Left forelimb (tissue), 1 donor: Measurements from ENCODE around the gene PEPD.
"Not testable (repeated sequence)": the region's sequence is repeated elsewhere in the genome, so short reads cannot be mapped to it uniquely, and the experiment has no call there.

Source experiments
- DNase-seq: peaks from one replicate; pipeline ENCODE4 v3.0.0-alpha.2; 2018; ENCODE audit warnings: low spot score

PEPD gene

DNA sequence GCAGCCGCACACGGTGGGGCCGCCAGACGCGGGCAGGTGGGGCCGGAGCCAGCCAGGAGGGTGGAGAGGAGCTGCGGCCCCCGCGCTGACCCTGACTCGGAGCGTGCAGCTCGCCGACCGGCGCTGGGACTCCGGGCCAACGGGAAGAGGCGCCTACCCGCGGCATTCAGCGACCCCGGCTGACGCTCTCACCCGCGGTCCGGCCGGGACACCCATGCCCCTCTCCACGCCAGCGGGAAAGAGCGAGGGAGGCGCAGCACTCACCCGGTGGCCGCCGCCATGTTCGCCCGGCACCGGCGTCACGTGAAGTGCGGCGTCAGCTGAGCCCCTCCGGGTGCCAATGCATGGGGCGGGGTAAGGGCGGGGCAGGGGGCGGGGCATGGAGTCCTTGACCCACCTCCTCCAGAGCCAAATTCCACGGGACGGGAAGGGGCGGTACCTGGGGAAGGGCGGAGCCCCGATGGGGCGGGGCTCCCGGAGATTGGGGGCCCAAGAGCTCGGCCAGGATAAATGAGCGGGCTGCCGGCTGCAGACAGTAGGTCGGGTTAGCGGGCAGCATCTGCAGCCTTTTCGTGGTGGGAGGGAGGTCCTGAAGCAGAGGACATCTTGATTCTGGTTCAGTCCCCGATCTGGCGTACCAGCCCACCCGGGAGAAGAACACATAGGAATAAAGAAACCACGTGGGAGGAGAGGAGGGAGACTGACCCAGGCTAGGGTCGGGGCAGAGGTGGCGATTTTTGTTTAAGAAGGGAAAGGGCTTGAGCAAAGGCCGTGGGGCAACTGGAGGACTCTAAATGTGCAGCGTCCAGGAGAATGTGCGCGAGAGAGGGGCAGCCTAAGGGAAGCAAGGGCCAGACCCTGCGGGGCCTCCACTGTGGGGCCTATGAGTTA is at the start of gene PEPD:
PEPD (minus strand) TSS at position 312 of the 891 bp plus-strand sequence; CDS start at position 281, 31 bp downstream.
- peak; percentile 98 for DNase-seq

DNA sequence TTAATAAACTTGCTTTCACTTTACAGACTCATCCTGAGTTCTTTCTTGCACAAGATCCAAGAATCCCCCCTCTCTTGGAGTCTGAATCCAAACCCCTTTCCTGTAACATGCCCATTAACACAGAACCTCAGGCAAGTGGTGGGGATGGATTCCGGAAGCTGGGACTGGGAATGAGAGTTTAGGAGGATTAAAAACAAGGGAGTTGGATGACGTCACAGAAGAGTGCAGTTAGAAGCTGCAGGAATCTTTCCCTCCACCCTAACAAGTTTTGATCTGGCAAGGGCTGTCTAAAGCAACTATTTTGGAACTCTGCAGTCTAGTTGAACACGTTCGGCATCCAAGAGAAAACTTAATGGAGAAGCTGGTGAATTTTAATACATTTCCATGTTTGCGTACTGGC is 48.2 kb upstream of the PEPD start:
- DNase-seq: no peak

DNA sequence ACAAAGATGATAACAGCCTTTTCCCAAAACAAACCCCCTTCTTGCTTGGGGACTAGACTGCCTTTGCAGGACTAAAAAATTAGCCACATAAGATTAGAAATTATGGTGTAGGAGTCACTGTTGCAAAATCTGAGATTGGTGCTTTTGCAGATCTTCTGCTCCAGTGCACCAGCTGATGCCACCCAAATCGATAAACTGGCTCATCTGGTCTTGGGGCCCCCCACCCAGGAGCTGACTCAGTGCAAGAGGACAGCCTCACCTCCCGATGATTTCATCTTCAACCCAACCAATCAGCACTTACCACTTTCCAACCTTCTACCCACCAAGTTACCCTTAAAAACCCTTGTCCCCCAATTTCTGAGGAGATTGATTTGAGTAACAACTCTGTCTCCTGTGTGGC is 47.1 kb upstream of the PEPD start:
- no peak for DNase-seq

DNA sequence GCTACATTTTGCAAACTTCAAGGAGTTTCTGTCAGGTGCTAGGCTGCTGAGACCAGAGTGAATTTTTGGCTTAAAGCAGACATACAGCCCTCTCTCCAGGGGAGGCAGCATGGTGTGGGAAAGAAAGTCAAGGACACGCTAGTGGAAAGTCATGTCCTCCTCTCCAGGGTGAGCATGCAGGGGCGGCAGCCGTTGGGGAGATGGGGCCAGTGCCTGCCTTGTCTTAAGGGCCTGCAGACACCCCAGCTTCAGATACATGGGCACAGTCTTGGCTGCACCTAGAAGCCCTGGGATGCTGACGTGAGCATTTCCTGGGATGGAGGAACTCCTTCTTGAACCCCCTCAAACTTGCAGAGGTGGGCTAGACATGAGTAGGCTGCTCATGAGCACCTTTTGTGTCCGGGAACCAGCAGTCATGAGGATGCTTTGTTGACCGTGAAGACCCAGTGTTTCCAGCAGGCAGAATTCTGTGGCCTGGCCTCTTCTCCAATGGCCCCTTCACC is 43.3 kb upstream of the PEPD start:
- peak; percentile 5 for DNase-seq

DNA sequence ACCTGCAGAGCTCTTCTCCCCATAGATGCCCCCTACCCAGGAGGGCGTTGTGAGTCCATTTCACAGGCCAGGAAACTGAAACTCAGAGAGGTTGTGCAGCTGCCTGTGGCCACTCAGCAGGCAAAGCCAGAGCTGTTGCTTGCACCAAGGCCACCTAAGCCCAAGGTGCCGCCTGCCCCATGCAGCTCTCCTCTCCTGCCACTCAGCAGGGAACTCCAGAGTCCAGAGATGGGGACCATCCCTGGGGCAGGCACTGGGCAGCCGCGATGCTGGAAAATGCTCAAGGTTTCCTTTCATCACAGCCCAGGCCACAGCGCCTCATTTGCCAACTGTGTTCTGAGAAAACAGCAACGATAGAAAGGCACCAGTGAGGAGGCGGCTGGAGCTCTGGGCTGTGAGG is 41.0 kb upstream of the PEPD start:
- peak; percentile 33 for DNase-seq

DNA sequence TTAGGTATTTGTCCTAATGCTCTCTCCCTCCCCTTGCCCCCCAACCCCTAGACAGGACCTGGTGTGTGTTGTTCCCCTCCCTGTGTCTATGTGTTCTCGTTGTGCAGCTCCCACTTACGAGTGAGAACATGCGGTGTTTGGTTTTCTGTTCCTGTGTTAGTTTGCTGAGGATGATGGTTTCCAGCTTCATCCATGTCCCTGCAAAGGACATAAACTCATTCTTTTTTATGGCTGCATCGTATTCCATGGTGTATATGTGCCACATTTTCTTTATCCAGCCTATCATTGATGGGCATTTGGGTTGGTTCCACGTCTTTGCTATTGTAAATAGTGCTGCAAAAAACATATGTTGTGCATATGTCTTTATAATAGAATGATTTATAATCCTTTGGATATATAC is 40.1 kb upstream of the PEPD start:
- not testable (repeated sequence) for DNase-seq

DNA sequence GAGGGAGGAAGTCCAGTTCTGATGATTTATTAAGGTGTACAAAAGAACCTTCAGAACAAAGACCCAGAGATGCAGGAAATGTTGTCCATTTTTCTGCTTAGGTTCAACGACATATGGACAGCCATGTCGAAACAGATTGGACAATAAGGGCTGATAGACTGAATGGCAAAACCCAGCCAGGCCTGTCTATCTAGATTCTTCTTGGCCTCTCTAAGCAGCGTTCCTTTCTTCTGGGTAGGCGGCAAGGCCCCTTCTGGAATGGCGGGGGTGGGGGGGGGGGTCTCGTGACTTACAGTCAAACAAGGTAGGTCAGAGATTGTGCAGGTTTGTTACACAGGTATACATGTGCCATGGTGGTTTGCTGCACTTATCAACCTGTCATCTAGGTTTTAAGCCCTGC is 39.7 kb upstream of the PEPD start:
- peak; percentile 3 for DNase-seq

DNA sequence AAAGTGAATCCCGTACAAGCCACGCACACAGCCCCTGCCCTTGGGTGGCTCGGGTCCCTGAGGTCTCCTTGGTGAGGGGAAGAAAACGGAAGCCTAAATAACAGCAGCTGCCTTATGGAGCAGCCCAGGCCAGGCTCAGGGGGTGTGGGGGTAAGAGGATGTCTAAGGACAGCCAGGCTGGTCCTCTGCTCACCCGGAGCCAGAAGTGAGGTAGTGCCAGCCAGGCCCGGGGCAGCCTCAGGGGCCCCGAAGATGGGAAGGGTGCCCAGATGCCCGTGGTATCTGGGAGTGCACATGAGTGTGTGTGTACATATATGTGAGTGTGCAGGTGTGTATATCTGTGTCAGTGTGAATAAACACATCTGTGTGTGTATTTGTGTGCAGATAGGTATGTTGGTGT is 38.4 kb upstream of the PEPD start:
- peak; percentile 36 for DNase-seq

DNA sequence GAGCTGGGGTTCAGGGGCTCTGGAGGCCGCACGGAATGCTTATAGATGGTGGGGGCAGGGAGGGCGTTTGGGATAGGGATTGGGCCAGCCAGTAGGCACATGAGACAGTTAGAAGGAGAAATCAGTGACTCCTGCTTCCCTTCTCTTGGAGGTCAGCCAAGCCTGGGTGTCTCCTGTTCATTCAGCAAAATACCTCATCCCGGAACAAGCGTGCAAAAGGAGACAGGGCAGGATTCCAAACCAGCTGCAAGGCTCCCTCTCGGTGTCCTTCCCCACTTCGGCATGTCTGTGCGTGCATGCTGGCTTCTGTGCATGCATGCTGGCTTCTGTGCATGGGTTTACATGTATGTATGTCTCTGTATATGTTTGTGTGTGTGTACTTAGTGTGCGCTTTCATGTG is 37.3 kb upstream of the PEPD start:
- DNase-seq: peak; percentile 71

DNA sequence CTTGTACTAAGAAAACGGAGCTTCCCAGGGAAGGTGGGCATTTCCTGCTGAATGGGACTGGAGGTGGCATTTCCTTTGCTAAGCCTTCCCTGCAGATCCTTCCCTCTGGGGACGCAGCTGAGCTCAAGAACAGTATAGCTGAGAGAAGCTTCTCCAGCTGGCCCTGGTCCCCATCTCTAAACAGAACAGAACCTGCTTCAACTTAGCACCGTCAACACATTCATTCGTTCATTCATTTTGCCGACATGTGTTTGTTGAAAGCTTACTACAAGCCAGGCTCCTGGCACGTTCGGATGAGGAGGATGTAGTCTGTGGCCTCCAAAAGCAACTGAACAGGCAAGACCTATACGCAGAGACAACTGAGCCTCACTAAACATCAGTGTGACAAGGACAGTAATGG is 36.6 kb upstream of the PEPD start:
- no peak for DNase-seq

DNA sequence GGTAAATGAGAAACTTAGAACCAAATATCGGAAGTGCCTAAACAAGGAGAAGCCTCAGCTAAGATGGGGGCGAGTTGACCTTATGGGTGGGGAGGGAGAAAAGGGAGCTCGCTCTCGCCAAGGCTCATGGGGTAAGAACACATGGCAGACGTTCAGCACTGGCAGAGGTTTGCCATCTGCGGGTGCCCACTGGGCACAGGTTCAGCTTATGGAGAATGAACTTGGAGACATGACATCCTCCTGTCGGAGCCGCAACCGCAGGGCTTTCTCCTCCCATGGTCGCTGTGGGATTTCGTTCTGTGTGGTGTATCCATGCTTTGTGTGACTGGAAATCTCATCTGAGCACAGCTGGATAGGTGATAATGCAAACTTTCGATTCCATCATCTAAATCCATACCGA is 36.1 kb upstream of the PEPD start:
- peak; percentile 61 for DNase-seq

DNA sequence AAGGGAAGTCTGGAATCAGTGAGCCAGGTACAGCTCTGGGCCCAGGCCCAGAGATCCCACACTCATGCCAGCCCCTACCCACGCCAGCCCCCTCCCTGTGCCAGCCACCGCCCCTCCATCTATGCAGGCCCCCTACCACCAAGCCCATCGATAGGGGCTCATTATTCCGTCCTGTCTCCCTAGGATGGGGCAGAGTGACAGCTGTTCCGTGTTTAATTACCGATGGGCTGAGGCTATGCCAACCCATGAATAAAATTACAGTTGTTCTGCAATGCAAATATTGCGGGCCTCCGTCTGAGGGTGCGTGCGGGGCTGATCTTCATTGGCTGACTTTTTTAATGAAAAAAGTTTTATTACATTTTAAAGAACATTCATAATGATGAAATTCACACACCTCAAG is 35.6 kb upstream of the PEPD start:
- DNase-seq: peak; percentile 38

DNA sequence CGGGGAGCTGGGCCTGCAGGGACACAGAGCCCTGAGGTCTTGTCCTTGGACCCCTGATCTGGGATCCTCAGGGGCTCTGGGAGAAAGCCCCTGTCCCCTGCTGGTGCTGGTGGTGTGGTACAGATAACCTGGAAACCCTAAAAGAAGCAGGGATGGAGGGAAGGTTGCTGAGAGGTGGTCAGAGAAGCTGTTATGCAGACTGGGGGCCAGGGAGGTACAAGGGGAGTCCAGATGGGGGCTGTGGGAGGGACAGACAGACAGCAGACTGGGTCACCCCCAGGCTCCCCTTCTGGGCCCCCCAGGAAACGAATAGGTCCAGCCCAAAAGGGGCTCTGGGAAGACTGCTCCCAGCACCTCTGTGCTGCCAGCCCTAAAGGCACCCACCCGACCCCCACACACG is 34.7 kb upstream of the PEPD start:
- DNase-seq: peak; percentile 59

DNA sequence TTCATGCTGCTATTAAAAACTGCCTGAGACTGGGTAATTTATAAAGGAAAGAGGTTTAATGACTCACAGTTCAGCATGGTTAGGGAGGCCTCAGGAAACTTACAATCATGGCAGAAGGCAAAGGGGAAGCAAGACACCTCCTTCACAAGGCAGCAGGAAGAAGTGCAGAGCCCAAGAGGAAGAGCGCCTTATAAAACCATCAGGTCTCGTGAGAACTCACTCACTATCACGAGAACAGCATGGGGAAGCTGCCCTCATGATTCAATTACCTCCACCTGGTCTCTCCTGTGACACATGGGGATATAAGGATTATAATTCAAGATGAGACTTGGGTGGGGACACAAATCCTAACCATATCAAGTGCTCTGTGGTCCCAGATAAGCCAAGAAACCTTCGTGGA is 34.1 kb upstream of the PEPD start:
- DNase-seq: not testable (repeated sequence)

DNA sequence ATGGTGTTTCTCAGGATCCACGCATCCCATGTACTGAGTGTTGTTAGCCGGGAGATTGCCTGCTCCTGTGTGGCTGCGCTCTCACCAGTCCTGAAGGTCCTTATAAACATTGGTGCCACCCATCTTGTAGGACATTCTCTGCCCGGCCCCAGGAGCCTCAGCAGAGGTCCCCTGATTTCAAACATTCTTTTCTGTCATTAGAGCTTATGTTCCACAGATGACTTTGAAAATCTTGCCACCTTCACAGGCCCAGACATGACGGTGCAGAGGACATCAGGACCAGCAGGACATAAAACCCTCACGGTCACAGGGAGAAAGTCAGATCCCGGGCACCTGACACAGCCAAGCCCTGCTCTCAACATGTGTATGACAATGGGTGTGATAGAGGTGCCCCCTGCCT is 33.2 kb upstream of the PEPD start:
- peak; percentile 18 for DNase-seq

DNA sequence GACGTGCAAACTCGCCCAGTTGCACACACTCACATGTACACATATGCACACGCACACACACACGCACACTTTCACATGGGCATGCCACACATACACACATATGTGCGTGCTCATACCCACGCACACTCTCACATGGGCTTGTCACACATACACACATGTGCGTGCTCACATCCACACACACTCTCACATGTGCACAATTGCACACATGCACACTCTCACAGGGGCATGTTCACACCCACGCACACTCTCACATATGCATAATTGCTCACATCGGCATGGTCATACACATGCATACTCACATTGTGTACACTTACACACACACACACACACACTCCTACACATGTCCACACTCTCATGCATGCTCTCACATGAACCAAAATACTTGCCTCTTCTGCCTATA is 32.8 kb upstream of the PEPD start:
- no peak for DNase-seq

DNA sequence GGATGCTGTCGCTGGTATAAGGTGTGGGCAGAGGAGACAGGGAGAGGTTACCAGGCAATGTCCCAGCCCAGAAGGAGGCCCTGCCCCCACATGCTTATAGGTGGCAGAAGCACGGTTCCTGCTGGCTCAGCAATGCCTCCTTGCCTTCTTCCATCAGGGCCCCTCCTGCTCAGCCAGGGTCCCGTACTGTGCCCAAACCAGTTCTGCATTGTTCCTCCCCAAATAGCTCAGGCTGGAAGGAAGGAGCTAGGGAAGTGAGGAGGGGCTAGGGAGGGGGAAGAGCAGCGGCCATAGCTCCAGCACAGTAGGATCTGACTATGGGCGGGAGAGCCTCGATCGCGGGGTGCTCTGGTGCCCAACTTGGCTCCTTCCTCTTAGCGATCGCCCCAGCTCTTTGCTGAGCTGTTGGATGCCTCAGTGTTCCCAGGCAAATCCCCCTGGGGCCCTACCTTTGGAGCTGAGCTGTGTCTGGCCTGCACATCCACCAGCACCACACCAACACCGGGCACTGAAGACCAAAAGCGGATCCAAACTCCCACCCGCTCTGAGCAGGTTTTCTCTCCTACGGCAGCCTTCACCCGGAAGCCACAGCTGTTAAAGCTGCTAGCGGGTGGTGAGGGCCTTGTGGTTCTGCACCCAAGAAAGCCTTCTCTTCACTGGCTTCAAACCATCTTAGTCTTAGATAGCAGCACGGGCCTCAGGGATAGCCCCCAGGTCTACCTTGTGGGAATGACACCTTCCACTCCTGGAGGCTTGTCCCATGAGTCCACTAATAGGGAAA is 32.1 kb upstream of the PEPD start:
- peak; percentile 49 for DNase-seq

DNA sequence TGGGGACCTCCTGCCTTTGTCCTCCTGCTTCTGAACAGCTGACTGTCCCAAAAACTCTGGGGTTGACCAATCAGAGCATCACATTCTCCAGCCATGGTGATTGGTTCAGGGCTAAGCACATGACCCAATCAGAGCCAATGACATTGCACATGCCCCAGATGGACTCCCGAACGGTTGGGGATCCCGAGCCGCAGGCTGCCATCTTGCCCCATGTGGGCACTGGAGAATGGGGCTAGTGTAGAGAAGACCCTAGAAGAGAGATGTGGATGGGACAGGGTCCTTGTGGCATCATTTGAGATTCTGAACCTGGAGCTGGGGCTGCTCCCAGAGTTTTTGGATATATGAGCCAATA is 31.3 kb upstream of the PEPD start:
- peak; percentile 53 for DNase-seq

DNA sequence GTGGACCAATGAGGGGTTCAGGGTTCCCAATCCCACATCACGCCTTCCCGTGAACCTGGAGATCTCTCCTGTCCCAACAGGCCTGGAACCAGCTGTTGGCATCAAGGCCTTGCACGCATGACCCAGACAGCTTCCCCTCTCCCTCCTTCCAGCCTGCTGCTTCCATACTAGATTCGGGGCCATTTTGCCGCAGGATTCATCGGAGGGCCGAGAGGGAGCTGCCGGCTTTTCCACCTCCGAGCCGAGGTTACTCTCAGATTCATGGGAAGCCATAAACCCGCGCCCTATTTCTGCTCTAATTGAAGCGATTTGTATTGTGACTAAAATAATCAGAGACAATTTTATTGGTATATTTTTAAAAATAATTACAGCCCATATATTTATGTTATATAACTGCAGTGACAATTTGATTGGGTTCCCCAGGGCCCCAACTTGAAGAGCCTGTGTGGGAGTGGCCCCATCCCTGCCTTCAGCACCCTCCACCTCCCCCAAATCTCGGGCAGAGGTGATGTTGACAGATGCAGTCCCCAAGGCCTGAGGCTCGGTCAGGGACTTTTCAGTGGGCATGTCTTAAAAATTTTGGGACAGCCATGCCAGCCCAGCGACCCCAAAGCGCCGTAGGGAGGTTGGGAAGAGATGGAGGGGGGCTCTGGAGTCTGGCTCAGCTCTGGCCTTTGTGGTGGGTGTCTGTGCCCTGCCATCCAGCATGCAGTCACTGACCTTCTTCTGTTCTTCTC is 30.8 kb upstream of the PEPD start:
- DNase-seq: peak; percentile 46

DNA sequence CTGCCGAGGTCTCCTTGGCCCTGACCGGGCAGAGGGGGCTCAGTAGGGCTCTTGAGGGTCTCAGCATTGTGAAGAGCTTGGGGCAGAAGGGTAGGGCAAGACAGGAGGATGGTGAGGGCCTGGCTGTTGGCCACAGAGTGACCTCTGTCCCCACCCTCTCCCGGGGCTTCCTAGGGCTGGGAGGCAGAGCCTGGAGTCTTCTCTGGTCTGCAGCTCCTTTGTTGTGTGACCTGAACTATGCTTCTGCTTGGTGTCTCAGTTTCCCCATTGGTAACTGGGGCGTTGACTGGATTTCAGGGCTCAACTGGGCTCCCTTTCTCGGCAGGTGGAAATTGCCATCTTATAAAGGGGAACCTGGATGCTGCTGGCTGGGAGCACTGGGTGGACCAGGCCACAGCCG is 30.1 kb upstream of the PEPD start:
- DNase-seq: peak; percentile 42

DNA sequence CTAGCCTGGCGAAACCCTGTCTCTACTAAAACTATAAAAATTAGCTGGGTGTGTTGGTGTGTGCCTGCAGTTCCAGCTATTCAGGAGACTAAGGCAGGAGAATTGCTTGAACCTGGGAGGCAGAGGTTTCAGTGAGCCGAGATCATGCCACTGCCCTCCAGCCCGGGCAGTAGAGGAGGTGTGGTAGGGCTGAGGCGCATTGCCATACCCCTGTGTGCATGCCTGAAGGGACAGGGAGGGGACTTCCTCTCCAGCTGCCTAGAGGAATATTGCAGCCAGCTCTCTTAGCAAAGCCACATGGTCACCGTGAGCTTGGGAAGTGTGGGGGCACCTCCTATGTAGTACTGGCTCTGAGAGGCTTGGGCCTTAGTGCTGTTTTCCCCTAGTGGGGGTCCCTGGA is 29.2 kb upstream of the PEPD start:
- DNase-seq: peak; percentile 47

DNA sequence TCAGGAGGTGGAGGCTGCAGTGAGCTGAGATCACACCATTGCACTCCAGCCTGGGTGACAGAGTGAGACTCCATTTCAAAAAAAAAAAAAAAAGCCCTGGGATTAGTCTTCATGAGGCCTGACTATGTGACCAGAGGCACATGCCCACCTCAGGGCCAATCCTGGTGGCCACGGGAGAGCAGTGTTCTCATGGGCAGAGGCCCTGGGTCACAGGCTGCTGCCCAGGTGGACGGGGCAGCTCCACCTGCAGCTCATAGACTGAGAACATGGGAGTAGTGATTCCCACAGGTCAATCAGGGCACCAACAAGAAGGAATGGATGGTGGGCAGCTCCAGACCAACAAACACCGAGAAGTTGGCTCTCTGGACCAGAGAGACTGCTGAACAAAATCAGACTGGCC is 26.1 kb upstream of the PEPD start:
- DNase-seq: no peak
